SK-N-MC (cell line): ENCODE data around the gene DDIAS.

Experiments used
- DNase-seq: peaks from one replicate; pipeline ENCODE4 v3.0.0-alpha.2; 2011; ENCODE audit warnings: low read depth, low spot score
- H3K27ac ChIP-seq: fragments of 200-600 bp; sonication (generic); 2 replicates; pipeline ENCODE4 v1.5.1; 2016; ENCODE audit warnings: mixed run types
- H3K36me3 ChIP-seq: fragments of 200-600 bp; sonication (generic); 2 replicates; pipeline ENCODE4 v1.6.1; 2017; ENCODE audit warnings: antibody characterized with exemption, low read length, mixed read lengths; ENCODE audit not compliant: insufficient read depth
- H3K4me3 ChIP-seq: fragments of 200-600 bp; sonication (generic); 2 replicates; pipeline ENCODE4 v1.5.1; 2016
- H3K9ac ChIP-seq: fragments of 200-600 bp; sonication (generic); 2 replicates; pipeline ENCODE4 v1.8.0; 2017; ENCODE audit warnings: mixed run types, mixed read lengths; ENCODE audit not compliant: insufficient read length
- H3K9me3 ChIP-seq: fragments of 200-600 bp; sonication (generic); 2 replicates; pipeline ENCODE4 v1.6.1; 2017; ENCODE audit warnings: low read depth, mild to moderate bottlenecking, antibody characterized with exemption, low read length, moderate library complexity, mixed read lengths
- EZH2 ChIP-seq: fragments of 200-600 bp; sonication (generic); IDR thresholded peaks from one replicate; pipeline ENCODE4 v1.6.1; 2017; ENCODE audit warnings: antibody characterized with exemption
- FOXP2 ChIP-seq: optimal IDR thresholded peaks from 2 replicates; pipeline ENCODE3; 2011; ENCODE audit warnings: mild to moderate bottlenecking, moderate library complexity; ENCODE audit not compliant: insufficient read depth; ENCODE audit errors: extremely low read length, control extremely low read depth
- POLR2AphosphoS5 ChIP-seq: IDR thresholded peaks from 2 replicates; pipeline ENCODE4 v1.6.1; 2012; ENCODE audit warnings: mild to moderate bottlenecking, low read depth, low read length, borderline replicate concordance

DDIAS gene

DNA sequence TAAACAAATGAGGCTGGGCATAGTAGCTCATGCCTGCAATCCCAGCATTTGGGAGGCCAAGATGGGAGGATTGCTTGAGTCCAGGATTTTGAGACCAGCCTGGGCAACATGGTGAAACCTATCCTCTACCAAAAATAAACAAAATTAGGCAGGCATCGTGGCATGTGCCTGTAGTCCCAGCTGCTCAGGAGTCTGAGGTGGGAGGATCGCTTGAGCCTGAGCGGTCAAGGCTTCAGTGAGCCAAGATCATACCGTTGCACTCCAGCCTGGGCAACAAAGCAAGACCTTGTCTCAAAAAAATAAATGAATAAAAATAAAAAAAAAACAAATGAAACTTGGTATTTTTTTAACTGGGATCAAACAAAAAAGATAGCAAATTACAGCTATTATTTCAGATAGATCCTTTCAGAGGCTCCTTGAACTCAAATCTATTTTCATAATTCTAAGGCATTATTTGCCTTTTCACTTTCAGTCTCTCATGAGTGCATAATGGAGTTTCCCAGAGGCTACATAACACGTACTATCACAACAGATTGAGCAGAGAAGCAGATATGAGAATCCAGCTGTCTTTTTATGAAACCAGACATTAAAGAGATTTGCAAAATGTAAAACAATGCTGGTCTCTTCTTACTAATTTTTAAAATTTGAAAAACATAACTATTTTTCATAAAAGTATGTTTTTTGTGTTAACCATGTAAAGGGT, 23.1 kb downstream of the DDIAS start:
- H3K36me3 ChIP-seq, result peaks cover 54% of the 10 kb centered on the region
- H3K27ac ChIP-seq, result no peak overlapping the region
- no peak overlapping the region for H3K4me3 ChIP-seq
- H3K9me3 ChIP-seq, result no peaks in the 10 kb centered on the region
- no peak for DNase-seq
- TF ChIP-seq EZH2 (no peak), POLR2AphosphoS5 (no peak), FOXP2 (no peak)
- H3K9ac ChIP-seq, result no peak overlapping the region

- TF ChIP-seq FOXP2, result no peak
- TF ChIP-seq EZH2, result no peak
- TF ChIP-seq POLR2AphosphoS5, result no peak
- no peaks in the 10 kb centered on the region for H3K9me3 ChIP-seq
- H3K36me3 ChIP-seq, result peaks cover 59% of the 10 kb centered on the region
- peak; percentile 24 for DNase-seq
- no peak overlapping the region for H3K4me3 ChIP-seq
- H3K9ac ChIP-seq, result no peak overlapping the region
- H3K27ac ChIP-seq, result no peak overlapping the region
These were observed 25.8 kb downstream of the DDIAS start for GRCh38 chr11:82927264-82927880.

DNA sequence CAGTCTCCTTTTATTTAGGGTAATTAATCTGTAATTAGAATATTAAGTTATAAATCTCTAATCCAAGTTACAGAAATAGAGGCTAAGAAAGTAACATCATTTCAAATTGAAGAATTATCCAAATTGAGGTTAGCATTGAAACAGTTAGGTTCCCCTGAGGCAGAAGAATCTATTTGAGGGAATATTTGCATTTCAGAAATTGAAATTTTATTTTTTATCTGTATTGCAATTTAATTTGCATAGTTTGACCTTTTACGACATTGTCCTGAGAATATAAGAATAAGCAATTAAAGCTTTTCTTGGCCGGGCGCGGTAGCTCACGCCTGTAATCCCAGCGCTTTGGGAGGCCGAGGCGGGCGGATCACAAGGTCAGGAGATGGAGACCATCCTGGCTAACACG, 27.6 kb downstream of the DDIAS start:
- DNase-seq, result no peak
- Histone ChIP-seq H3K9me3 (no peaks in the 10 kb centered on the region), H3K4me3 (no peak overlapping the region), H3K27ac (no peak overlapping the region), H3K9ac (no peak overlapping the region), H3K36me3 (peaks cover 62% of the 10 kb centered on the region)
- TF ChIP-seq FOXP2, result no peak
- no peak for TF ChIP-seq POLR2AphosphoS5
- TF ChIP-seq EZH2, result no peak

DNA sequence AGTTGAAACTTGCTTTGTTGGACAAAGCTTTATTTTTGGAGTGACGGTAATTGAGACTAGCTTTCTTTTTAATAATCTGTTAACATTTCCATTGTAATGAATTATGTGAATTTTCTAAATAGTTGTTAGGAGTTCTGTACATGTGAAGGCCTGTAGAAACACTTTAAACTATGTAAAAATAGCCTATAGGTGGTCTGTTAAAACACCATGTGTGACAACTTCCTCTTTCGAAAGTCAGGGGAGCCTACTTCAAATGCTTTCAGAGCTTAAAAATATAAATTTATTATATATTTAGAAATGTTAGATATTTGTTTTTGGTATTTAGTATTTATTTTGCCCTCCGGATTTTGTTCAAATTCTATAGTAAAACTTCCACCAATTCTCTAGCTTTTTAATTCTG, 28.7 kb downstream of the DDIAS start:
- H3K9ac ChIP-seq, result no peak overlapping the region
- DNase-seq, result no peak
- peaks cover 64% of the 10 kb centered on the region for H3K36me3 ChIP-seq
- TF ChIP-seq EZH2 (no peak), FOXP2 (no peak), POLR2AphosphoS5 (no peak)
- no peaks in the 10 kb centered on the region for H3K9me3 ChIP-seq
- no peak overlapping the region for H3K27ac ChIP-seq
- no peak overlapping the region for H3K4me3 ChIP-seq

DNA sequence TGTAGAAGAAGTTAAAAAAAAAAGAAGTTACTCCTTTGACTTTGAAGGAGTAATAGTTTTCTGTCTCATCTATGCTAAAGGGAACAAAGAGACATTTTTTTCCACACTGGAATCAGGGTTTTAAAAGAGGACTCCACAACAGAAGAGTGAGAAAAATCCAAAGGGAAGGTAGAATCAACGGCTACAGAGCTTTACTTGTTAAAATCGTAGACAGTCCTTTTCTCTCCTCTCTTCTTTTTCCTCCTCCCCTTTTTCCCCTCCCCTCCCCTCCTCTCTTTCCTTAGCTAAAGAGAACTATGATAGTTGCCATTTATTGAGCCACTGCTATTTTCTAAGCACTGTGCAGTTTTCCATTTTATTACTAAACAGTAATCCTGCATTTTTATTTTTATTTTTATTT, 29.2 kb downstream of the DDIAS start:
- no peak overlapping the region for H3K9ac ChIP-seq
- no peak overlapping the region for H3K4me3 ChIP-seq
- no peak overlapping the region for H3K27ac ChIP-seq
- H3K36me3 ChIP-seq, result peaks cover 63% of the 10 kb centered on the region
- TF ChIP-seq EZH2 (no peak), FOXP2 (no peak), POLR2AphosphoS5 (no peak)
- no peak for DNase-seq
- no peaks in the 10 kb centered on the region for H3K9me3 ChIP-seq

DNA sequence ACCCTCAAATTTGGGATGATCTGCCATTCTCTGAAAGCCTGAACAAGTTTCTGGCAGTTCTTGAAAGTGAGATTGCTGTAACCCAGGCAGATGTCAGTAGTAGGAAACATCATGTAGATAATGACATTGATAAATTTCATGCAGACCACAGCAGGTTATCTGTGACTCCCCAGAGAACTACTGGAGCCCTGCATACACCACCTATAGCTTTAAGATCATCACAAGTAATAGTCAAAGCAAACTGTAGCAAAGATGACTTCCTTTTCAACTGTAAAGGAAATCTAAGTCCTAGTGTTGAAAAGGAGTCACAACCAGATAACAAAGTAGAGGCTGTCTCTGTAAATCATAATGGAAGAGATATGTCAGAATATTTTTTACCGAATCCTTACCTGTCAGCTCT, 31.0 kb downstream of the DDIAS start:
- Histone ChIP-seq H3K36me3 (peaks cover 62% of the 10 kb centered on the region), H3K27ac (no peak overlapping the region), H3K9ac (no peak overlapping the region), H3K9me3 (no peaks in the 10 kb centered on the region), H3K4me3 (no peak overlapping the region)
- TF ChIP-seq EZH2 (no peak), FOXP2 (no peak), POLR2AphosphoS5 (no peak)
- DNase-seq, result no peak

- Histone ChIP-seq H3K36me3 (peaks cover 39% of the 10 kb centered on the region), H3K9ac (no peak overlapping the region), H3K4me3 (no peak overlapping the region), H3K27ac (no peak overlapping the region), H3K9me3 (no peaks in the 10 kb centered on the region)
- TF ChIP-seq POLR2AphosphoS5, result no peak
- no peak for TF ChIP-seq EZH2
- no peak for TF ChIP-seq FOXP2
- DNase-seq, result no peak
These were observed 34.7 kb downstream of the DDIAS start for GRCh38 chr11:82936261-82936660.

DNA sequence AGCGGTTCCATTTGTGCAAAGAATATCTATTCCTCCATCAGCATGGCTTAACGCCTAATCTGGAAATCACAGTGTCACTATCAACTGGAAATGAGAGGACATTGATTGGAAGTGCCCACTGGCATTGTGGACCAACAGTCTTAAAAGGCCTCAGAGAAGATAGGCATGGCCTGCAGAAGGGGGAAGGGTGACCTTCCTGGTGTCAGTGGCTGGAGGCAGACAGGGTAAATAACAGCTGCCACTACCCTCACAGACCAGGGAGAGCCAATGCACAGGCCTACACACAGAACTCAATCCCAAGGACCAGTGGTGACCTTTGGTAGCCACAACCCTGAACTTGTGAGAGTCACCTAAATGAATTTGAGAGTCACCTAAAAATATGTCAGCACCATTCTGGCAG, 36.0 kb downstream of the DDIAS start:
- DNase-seq, result no peak
- no peak overlapping the region for H3K4me3 ChIP-seq
- no peak for TF ChIP-seq POLR2AphosphoS5
- no peak for TF ChIP-seq FOXP2
- TF ChIP-seq EZH2, result no peak
- H3K36me3 ChIP-seq, result peaks cover 28% of the 10 kb centered on the region
- no peak overlapping the region for H3K9ac ChIP-seq
- no peak overlapping the region for H3K27ac ChIP-seq
- no peaks in the 10 kb centered on the region for H3K9me3 ChIP-seq

- H3K4me3 ChIP-seq, result no peak overlapping the region
- TF ChIP-seq EZH2, result no peak
- no peak for TF ChIP-seq POLR2AphosphoS5
- TF ChIP-seq FOXP2, result no peak
- no peak overlapping the region for H3K27ac ChIP-seq
- peaks cover 9% of the 10 kb centered on the region; the same call in 1 of the 2 replicates for H3K36me3 ChIP-seq
- no peak overlapping the region for H3K9ac ChIP-seq
- no peak for DNase-seq
- H3K9me3 ChIP-seq, result no peaks in the 10 kb centered on the region
These were observed 37.9 kb downstream of the DDIAS start for GRCh38 chr11:82939456-82939855.
